Neuron (in vitro differentiated cells): ENCODE results near the gene MTRF1L.
"Not testable (repeated sequence)": the region's sequence is repeated elsewhere in the genome, so short reads cannot be mapped to it uniquely, and the experiment has no call there.

Experiments used
- H2AFZ ChIP-seq: one replicate; pipeline ENCODE4 v1.6.1; 2013; ENCODE audit warnings: low read depth, mild to moderate bottlenecking, inconsistent platforms, low read length, moderate library complexity
- H3K27me3 ChIP-seq: one replicate; pipeline ENCODE4 v1.6.1; 2013; ENCODE audit warnings: low read length; ENCODE audit not compliant: insufficient read depth
- H3K36me3 ChIP-seq: one replicate; pipeline ENCODE4 v1.6.1; 2013; ENCODE audit warnings: low read length; ENCODE audit not compliant: insufficient read depth
- H3K4me1 ChIP-seq: one replicate; pipeline ENCODE4 v1.6.1; 2013; ENCODE audit warnings: low read length; ENCODE audit not compliant: insufficient read depth
- H3K4me3 ChIP-seq: 2 replicates; pipeline ENCODE4 v1.5.1; 2013; ENCODE audit warnings: mild to moderate bottlenecking, low read length, moderate library complexity
- H3K9me3 ChIP-seq: one replicate; pipeline ENCODE4 v1.6.1; 2013; ENCODE audit warnings: low read length

MTRF1L gene

GRCh38 chr6:152978058-152978457 is 24.5 kb downstream of the MTRF1L start:
- H3K36me3 ChIP-seq = peaks cover 51% of the 10 kb centered on the region
- peaks cover 46% of the 10 kb centered on the region for H3K4me1 ChIP-seq

DNA sequence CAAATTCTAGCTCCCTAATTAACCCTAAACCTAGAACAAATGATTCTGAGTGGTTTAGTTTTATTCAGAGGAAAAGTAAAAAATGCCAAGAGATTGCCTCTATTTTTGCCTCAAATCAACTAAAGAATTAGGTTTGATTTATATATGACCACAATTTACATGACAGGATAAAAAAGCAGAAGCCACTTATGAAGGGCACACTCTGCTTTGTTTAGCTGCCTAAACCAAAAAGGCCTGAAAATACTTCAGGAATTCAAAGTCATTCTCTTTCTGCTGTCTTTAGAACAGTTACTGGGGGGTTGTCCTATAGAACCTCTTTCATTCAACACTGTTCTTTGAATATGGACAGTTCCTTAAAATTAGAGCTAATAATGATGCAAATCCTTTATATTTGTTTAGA is 25.0 kb downstream of the MTRF1L start:
- Histone ChIP-seq H3K9me3 (no peaks in the 10 kb centered on the region), H3K36me3 (peaks cover 56% of the 10 kb centered on the region), H3K4me3 (no peak overlapping the region), H3K4me1 (peaks cover 46% of the 10 kb centered on the region), H2AFZ (no peak overlapping the region), H3K27me3 (no peaks in the 10 kb centered on the region)

More at GRCh38 chr6:152978058-152978457, 24.5 kb downstream of the MTRF1L start:
- no peaks in the 10 kb centered on the region for H3K27me3 ChIP-seq
- H2AFZ ChIP-seq = no peak overlapping the region
- H3K4me3 ChIP-seq = no peak overlapping the region
- H3K9me3 ChIP-seq = no peaks in the 10 kb centered on the region

DNA sequence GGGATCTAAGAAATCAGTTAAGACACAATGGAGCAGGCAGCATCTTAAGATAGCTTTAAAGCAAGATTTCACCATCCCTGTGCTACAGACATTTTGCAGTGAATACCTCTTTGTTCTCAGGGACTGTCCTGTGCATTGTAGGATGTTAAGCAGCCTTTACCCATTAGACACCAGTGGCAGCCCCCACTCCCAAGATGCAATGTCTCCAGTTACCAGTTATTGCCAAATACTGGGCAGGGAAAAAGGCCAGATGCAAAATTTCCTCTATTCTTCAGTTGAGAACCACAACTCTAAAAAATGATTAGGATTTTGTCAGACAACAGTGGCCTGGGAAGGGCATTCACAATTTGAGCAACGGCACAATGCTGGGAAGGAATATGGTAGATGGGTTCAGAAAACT is 25.8 kb downstream of the MTRF1L start:
- Histone ChIP-seq H3K9me3 (no peaks in the 10 kb centered on the region), H3K27me3 (no peaks in the 10 kb centered on the region), H3K4me1 (peaks cover 42% of the 10 kb centered on the region), H3K4me3 (no peak overlapping the region), H3K36me3 (peaks cover 64% of the 10 kb centered on the region), H2AFZ (no peak overlapping the region)

- H3K9me3 ChIP-seq = no peaks in the 10 kb centered on the region
- H3K27me3 ChIP-seq = no peaks in the 10 kb centered on the region
- no peak overlapping the region for H3K4me3 ChIP-seq
- peaks cover 76% of the 10 kb centered on the region for H3K36me3 ChIP-seq
- H3K4me1 ChIP-seq = peaks cover 31% of the 10 kb centered on the region
- no peak overlapping the region for H2AFZ ChIP-seq
Measured at GRCh38 chr6:152975204-152975915, 27.1 kb downstream of the MTRF1L start.

GRCh38 chr6:152973916-152974315 is 28.6 kb downstream of the MTRF1L start:
- Histone ChIP-seq H3K36me3 (peaks cover 77% of the 10 kb centered on the region), H2AFZ (no peak overlapping the region), H3K9me3 (no peaks in the 10 kb centered on the region), H3K27me3 (no peaks in the 10 kb centered on the region), H3K4me1 (peaks cover 20% of the 10 kb centered on the region), H3K4me3 (no peak overlapping the region)

GRCh38 chr6:152969688-152970418 is 32.7 kb downstream of the MTRF1L start:
- Histone ChIP-seq H3K4me3 (no peak overlapping the region), H3K27me3 (no peaks in the 10 kb centered on the region), H3K9me3 (no peaks in the 10 kb centered on the region), H3K4me1 (no peaks in the 10 kb centered on the region), H2AFZ (no peak overlapping the region), H3K36me3 (peaks cover 49% of the 10 kb centered on the region)

DNA sequence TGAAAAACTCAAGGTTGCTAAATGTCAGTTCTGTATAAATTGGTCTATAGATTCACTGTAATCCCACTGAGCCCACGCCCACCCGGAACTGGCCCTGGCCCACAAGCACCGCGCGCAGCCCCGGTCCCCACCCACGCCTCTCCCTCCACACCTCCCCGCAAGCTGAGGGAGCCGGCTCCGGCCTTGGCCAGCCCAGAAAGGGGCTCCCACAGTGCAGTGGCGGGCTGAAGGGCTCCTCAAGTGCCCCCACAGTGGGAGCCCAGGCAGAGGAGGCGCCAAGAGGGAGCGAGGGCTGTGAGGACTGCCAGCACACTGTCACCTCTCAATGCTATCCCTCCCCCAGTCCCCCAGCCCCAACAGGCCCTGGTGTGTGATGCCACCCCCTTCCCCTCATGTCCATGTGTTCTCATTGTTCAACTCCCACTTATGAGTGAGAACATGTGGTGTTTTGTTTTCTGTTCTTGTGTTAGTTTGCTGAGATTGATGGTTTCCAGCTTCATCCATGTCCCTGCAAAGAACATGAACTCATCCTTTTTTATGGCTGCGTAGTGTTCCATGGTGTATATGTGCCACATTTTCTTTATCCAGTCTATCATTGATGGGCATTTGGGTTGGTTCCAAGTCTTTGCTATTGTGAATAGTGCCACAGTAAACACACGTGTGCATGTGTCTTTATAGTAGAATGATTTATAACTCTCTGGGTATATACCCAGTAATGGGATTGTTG is 36.2 kb downstream of the MTRF1L start:
- H3K27me3 ChIP-seq, H3K4me3 ChIP-seq, H3K9me3 ChIP-seq, H2AFZ ChIP-seq, H3K4me1 ChIP-seq: not testable (repeated sequence)
- peaks cover 14% of the 10 kb centered on the region for H3K36me3 ChIP-seq

- H3K36me3 ChIP-seq = no peaks in the 10 kb centered on the region
- H2AFZ ChIP-seq = no peak overlapping the region
- no peaks in the 10 kb centered on the region for H3K4me1 ChIP-seq
- H3K9me3 ChIP-seq = no peaks in the 10 kb centered on the region
- no peaks in the 10 kb centered on the region for H3K27me3 ChIP-seq
- H3K4me3 ChIP-seq = no peak overlapping the region
Measured at GRCh38 chr6:152959333-152959732, 43.2 kb downstream of the MTRF1L start.

GRCh38 chr6:152957796-152958195 is 44.7 kb downstream of the MTRF1L start:
- Histone ChIP-seq H3K4me3 (no peak overlapping the region), H3K27me3 (no peaks in the 10 kb centered on the region), H3K4me1 (no peaks in the 10 kb centered on the region), H3K36me3 (no peaks in the 10 kb centered on the region), H2AFZ (no peak overlapping the region), H3K9me3 (no peaks in the 10 kb centered on the region)

GRCh38 chr6:152954443-152954842 is 48.1 kb downstream of the MTRF1L start:
- Histone ChIP-seq H3K4me3 (no peak overlapping the region), H2AFZ (no peak overlapping the region), H3K36me3 (no peaks in the 10 kb centered on the region), H3K27me3 (no peaks in the 10 kb centered on the region), H3K4me1 (no peaks in the 10 kb centered on the region), H3K9me3 (no peaks in the 10 kb centered on the region)

DNA sequence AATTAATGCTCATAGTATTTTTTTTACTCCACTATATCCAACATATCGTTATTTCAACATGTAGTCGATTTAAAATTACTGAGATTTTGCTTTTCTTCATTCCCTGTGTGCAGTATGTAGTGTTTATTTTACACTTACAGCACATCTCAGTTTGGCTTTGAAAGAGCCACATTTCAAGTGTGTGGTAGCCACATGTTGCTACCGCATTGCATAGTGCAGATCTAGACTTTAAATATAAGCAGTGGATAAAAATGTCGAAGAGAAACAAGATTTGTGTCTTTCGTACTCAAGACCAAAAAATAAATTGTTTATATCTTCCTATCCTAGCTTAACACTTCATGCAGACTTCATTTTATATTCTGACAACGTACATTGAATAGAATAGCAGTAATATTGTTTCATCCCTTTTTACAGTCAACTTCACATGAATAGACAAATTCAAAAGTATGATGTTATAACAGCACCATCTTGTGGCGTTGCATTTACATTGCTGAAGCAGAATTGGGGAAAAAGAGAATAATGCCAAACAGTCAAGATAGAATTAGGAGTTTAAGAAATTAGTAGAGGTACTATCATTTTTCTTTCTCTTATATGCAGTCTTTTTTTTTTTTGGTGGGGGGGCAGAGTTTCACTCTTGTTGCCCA is 49.5 kb downstream of the MTRF1L start:
- Histone ChIP-seq H3K4me3 (no peak overlapping the region), H3K36me3 (no peaks in the 10 kb centered on the region), H3K4me1 (no peaks in the 10 kb centered on the region), H3K9me3 (no peaks in the 10 kb centered on the region), H3K27me3 (no peaks in the 10 kb centered on the region), H2AFZ (no peak overlapping the region)

DNA sequence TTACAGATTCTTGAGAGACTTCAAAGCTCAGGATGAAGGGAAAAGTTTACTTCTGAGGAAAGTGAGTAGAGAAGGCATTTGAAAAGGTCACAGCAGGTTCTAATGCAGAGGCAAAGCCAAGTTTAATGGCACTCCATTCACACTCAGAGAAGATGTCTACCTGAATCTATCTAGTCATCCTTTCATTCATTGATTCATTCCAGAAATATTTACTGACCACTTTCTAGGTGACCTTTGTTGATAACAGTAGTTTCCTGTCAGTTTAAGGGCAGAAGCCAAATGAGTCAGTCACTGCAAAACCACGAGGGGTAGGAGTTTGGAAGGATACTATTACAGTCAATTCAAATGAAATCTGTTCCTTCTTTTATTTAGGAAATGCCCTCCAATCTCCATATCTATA is 50.5 kb downstream of the MTRF1L start:
- Histone ChIP-seq H3K36me3 (no peaks in the 10 kb centered on the region), H2AFZ (no peak overlapping the region), H3K4me3 (no peak overlapping the region), H3K9me3 (no peaks in the 10 kb centered on the region), H3K27me3 (no peaks in the 10 kb centered on the region), H3K4me1 (no peaks in the 10 kb centered on the region)

DNA sequence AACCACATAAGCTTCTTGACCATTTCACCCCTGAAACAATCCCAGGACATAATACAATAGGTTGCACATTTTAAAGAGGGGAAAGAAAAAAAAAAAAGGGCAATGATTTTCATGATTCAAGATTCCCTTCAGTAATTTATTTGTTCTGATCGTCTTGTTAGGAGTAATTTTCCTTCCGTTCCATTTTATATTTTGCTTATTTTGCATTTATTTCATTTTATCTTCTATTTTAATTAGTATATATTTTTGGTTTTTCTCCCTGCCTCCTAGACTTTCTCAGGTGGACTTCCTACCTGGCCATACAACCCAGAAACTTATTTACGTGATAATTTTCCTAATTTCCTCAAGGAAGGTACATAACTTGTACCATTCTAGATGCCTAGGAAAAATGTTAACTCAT is 52.3 kb downstream of the MTRF1L start:
- Histone ChIP-seq H3K27me3 (no peaks in the 10 kb centered on the region), H2AFZ (no peak overlapping the region), H3K9me3 (no peaks in the 10 kb centered on the region), H3K4me3 (no peak overlapping the region), H3K4me1 (no peaks in the 10 kb centered on the region), H3K36me3 (no peaks in the 10 kb centered on the region)
